Measurements from ENCODE around the gene PRICKLE1.

The PRICKLE1 gene

GRCh38 chr12:42560977-42561376, 28.6 kb downstream of the PRICKLE1 start:
- Histone ChIP-seq H3K79me2 (ENCODE audit: insufficient read depth, low read length) (no peaks in the 10 kb centered on the region), H3K4me3 (ENCODE audit: low read length, poor library complexity, severe bottlenecking) (no peak overlapping the region), H2AFZ (ENCODE audit: low read length) (no peak overlapping the region), H4K20me1 (ENCODE audit: insufficient read depth, low read length, poor library complexity, severe bottlenecking) (no peaks in the 10 kb centered on the region), H3K9me2 (replicated peaks; ENCODE audit: low read depth, low read length) (no peaks in the 10 kb centered on the region), H3K36me3 (ENCODE audit: insufficient read depth, low read length) (no peaks in the 10 kb centered on the region), H3K4me2 (ENCODE audit: low read depth, low read length, poor library complexity, severe bottlenecking) (no peak overlapping the region), H3F3A (ENCODE audit: low read depth) (no peaks in the 10 kb centered on the region), H3K27me3 (ENCODE audit: insufficient read depth, low read length, poor library complexity, severe bottlenecking) (no peaks in the 10 kb centered on the region), H3K9ac (ENCODE audit: low read depth, low read length, poor library complexity, severe bottlenecking) (no peak overlapping the region), H3K4me1 (ENCODE audit: insufficient read depth, low read length, poor library complexity, severe bottlenecking) (no peaks in the 10 kb centered on the region), H3K9me3 (ENCODE audit: insufficient read depth, low read depth, low read length) (no peaks in the 10 kb centered on the region)
- TF ChIP-seq EZH2phosphoT487 (IDR thresholded peaks at IDR 0.05; ENCODE audit: borderline replicate concordance) (no peak), CTCF (conservative IDR thresholded peaks at IDR 0.05; ENCODE audit: low read length) (no peak)

GRCh38 chr12:42557586-42558172, 31.9 kb downstream of the PRICKLE1 start:
- no peak overlapping the region for H3K4me3 ChIP-seq (ENCODE audit: low read length, poor library complexity, severe bottlenecking)
- no peaks in the 10 kb centered on the region for H3K79me2 ChIP-seq (ENCODE audit: insufficient read depth, low read length)
- H3K27me3 ChIP-seq (ENCODE audit: insufficient read depth, low read length, poor library complexity, severe bottlenecking): no peaks in the 10 kb centered on the region
- no peaks in the 10 kb centered on the region for H4K20me1 ChIP-seq (ENCODE audit: insufficient read depth, low read length, poor library complexity, severe bottlenecking)
- no peak for TF ChIP-seq EZH2phosphoT487 (IDR thresholded peaks at IDR 0.05; ENCODE audit: borderline replicate concordance)
- no peak for TF ChIP-seq CTCF (conservative IDR thresholded peaks at IDR 0.05; ENCODE audit: low read length)
- no peaks in the 10 kb centered on the region for H3K9me3 ChIP-seq (ENCODE audit: insufficient read depth, low read depth, low read length)
- H3K4me1 ChIP-seq (ENCODE audit: insufficient read depth, low read length, poor library complexity, severe bottlenecking): no peaks in the 10 kb centered on the region
- no peaks in the 10 kb centered on the region for H3F3A ChIP-seq (ENCODE audit: low read depth)
- no peak overlapping the region for H3K9ac ChIP-seq (ENCODE audit: low read depth, low read length, poor library complexity, severe bottlenecking)
- no peak overlapping the region for H3K4me2 ChIP-seq (ENCODE audit: low read depth, low read length, poor library complexity, severe bottlenecking)
- H3K9me2 ChIP-seq (replicated peaks; ENCODE audit: low read depth, low read length): no peaks in the 10 kb centered on the region
- no peaks in the 10 kb centered on the region for H3K36me3 ChIP-seq (ENCODE audit: insufficient read depth, low read length)
- no peak overlapping the region for H2AFZ ChIP-seq (ENCODE audit: low read length)

- Histone ChIP-seq H3K9me2 (replicated peaks; ENCODE audit: low read depth, low read length) (no peaks in the 10 kb centered on the region), H3K9me3 (ENCODE audit: insufficient read depth, low read depth, low read length) (no peaks in the 10 kb centered on the region), H3K4me2 (ENCODE audit: low read depth, low read length, poor library complexity, severe bottlenecking) (no peak overlapping the region), H3K9ac (ENCODE audit: low read depth, low read length, poor library complexity, severe bottlenecking) (no peak overlapping the region), H3K79me2 (ENCODE audit: insufficient read depth, low read length) (no peaks in the 10 kb centered on the region), H3K36me3 (ENCODE audit: insufficient read depth, low read length) (no peaks in the 10 kb centered on the region), H3K27me3 (ENCODE audit: insufficient read depth, low read length, poor library complexity, severe bottlenecking) (no peaks in the 10 kb centered on the region), H3F3A (ENCODE audit: low read depth) (no peaks in the 10 kb centered on the region), H4K20me1 (ENCODE audit: insufficient read depth, low read length, poor library complexity, severe bottlenecking) (no peaks in the 10 kb centered on the region), H3K4me3 (ENCODE audit: low read length, poor library complexity, severe bottlenecking) (no peak overlapping the region), H3K4me1 (ENCODE audit: insufficient read depth, low read length, poor library complexity, severe bottlenecking) (no peaks in the 10 kb centered on the region), H2AFZ (ENCODE audit: low read length) (no peak overlapping the region)
- TF ChIP-seq CTCF (conservative IDR thresholded peaks at IDR 0.05; ENCODE audit: low read length) (no peak), EZH2phosphoT487 (IDR thresholded peaks at IDR 0.05; ENCODE audit: borderline replicate concordance) (no peak)
These were observed 32.6 kb downstream of the PRICKLE1 start for GRCh38 chr12:42556917-42557316.

Measured in Loucy (cell line).